IPS-18a (cell line): Measurements from ENCODE around the gene FNDC3A.
"Not testable (repeated sequence)": the region's sequence is repeated elsewhere in the genome, so short reads cannot be mapped to it uniquely, and the experiment has no call there.

Source experiments
- H3K27ac ChIP-seq: one replicate; pipeline ENCODE4 v1.5.1; 2013; ENCODE audit warnings: low read length
- H3K27me3 ChIP-seq: one replicate; pipeline ENCODE4 v1.6.1; 2013; ENCODE audit warnings: mild to moderate bottlenecking, low read length; ENCODE audit not compliant: control insufficient read depth, insufficient read depth
- H3K36me3 ChIP-seq: one replicate; pipeline ENCODE4 v1.6.1; 2013; ENCODE audit warnings: low read depth, low read length; ENCODE audit not compliant: control insufficient read depth
- H3K4me1 ChIP-seq: one replicate; pipeline ENCODE4 v1.6.1; 2013; ENCODE audit warnings: low read depth, low read length; ENCODE audit not compliant: control insufficient read depth
- H3K4me3 ChIP-seq: one replicate; pipeline ENCODE4 v1.5.1; 2013; ENCODE audit warnings: low read length
- H3K9ac ChIP-seq: one replicate; pipeline ENCODE4 v1.6.1; 2013; ENCODE audit warnings: mild to moderate bottlenecking, low read length, moderate library complexity
- H3K9me3 ChIP-seq: one replicate; pipeline ENCODE4 v1.6.1; 2013; ENCODE audit warnings: low read depth, low read length; ENCODE audit not compliant: control insufficient read depth

FNDC3A gene

GRCh38 chr13:48978942-48979601 is 3.4 kb downstream of the FNDC3A start:
- no peaks in the 10 kb centered on the region for H3K36me3 ChIP-seq
- peaks cover 8% of the 10 kb centered on the region for H3K27me3 ChIP-seq
- H3K9me3 ChIP-seq: no peaks in the 10 kb centered on the region
- H3K4me1 ChIP-seq: peaks cover 60% of the 10 kb centered on the region
- peak overlapping the region; percentile 10 for H3K9ac ChIP-seq
- peak overlapping the region; percentile 22 for H3K27ac ChIP-seq
- H3K4me3 ChIP-seq: peak overlapping the region; percentile 97

GRCh38 chr13:48979892-48980291 is 4.2 kb downstream of the FNDC3A start:
- Histone ChIP-seq H3K4me3 (no peak overlapping the region), H3K9ac (no peak overlapping the region), H3K27ac (no peak overlapping the region)

GRCh38 chr13:48983331-48983730 is 7.6 kb downstream of the FNDC3A start:
- Histone ChIP-seq H3K9me3 (no peaks in the 10 kb centered on the region), H3K27ac (no peak overlapping the region), H3K4me3 (no peak overlapping the region), H3K36me3 (no peaks in the 10 kb centered on the region), H3K9ac (no peak overlapping the region), H3K4me1 (peaks cover 39% of the 10 kb centered on the region), H3K27me3 (no peaks in the 10 kb centered on the region)

More at GRCh38 chr13:48979892-48980291, 4.2 kb downstream of the FNDC3A start:
- Histone ChIP-seq H3K4me1 (peaks cover 52% of the 10 kb centered on the region), H3K27me3 (peaks cover 8% of the 10 kb centered on the region), H3K9me3 (no peaks in the 10 kb centered on the region), H3K36me3 (no peaks in the 10 kb centered on the region)

- H3K4me1 ChIP-seq: peaks cover 17% of the 10 kb centered on the region
- H3K27me3 ChIP-seq: no peaks in the 10 kb centered on the region
- no peak overlapping the region for H3K4me3 ChIP-seq
- H3K9ac ChIP-seq: no peak overlapping the region
- H3K27ac ChIP-seq: no peak overlapping the region
- no peaks in the 10 kb centered on the region for H3K9me3 ChIP-seq
- no peaks in the 10 kb centered on the region for H3K36me3 ChIP-seq
Observed at GRCh38 chr13:48985756-48986155, 10.0 kb downstream of the FNDC3A start.

- no peak overlapping the region for H3K27ac ChIP-seq
- H3K9ac ChIP-seq: no peak overlapping the region
- no peak overlapping the region for H3K4me3 ChIP-seq
- no peaks in the 10 kb centered on the region for H3K4me1 ChIP-seq
- no peaks in the 10 kb centered on the region for H3K27me3 ChIP-seq
- H3K36me3 ChIP-seq: no peaks in the 10 kb centered on the region
- no peaks in the 10 kb centered on the region for H3K9me3 ChIP-seq
Observed at GRCh38 chr13:48990900-48991299, 15.2 kb downstream of the FNDC3A start.

- H3K27me3 ChIP-seq: no peaks in the 10 kb centered on the region
- no peak overlapping the region for H3K9ac ChIP-seq
- no peaks in the 10 kb centered on the region for H3K9me3 ChIP-seq
- no peak overlapping the region for H3K4me3 ChIP-seq
- no peak overlapping the region for H3K27ac ChIP-seq
- no peaks in the 10 kb centered on the region for H3K36me3 ChIP-seq
- no peaks in the 10 kb centered on the region for H3K4me1 ChIP-seq
Observed at GRCh38 chr13:48993150-48993549, 17.4 kb downstream of the FNDC3A start.

- Histone ChIP-seq H3K9ac (no peak overlapping the region), H3K4me3 (no peak overlapping the region), H3K4me1 (no peaks in the 10 kb centered on the region), H3K27me3 (no peaks in the 10 kb centered on the region), H3K27ac (no peak overlapping the region), H3K9me3 (peaks cover under 1% of the 10 kb centered on the region), H3K36me3 (no peaks in the 10 kb centered on the region)
Observed at GRCh38 chr13:48994706-48995105, 19.0 kb downstream of the FNDC3A start.

- Histone ChIP-seq H3K36me3 (no peaks in the 10 kb centered on the region), H3K27ac (no peak overlapping the region), H3K4me1 (peaks cover 3% of the 10 kb centered on the region), H3K27me3 (no peaks in the 10 kb centered on the region), H3K9me3 (peaks cover 9% of the 10 kb centered on the region), H3K4me3 (no peak overlapping the region), H3K9ac (no peak overlapping the region)
Observed at GRCh38 chr13:48998641-48999292, 23.1 kb downstream of the FNDC3A start.

GRCh38 chr13:49000247-49000646 is 24.5 kb downstream of the FNDC3A start:
- no peak overlapping the region for H3K4me3 ChIP-seq
- no peak overlapping the region for H3K9ac ChIP-seq
- H3K36me3 ChIP-seq: no peaks in the 10 kb centered on the region
- peaks cover 11% of the 10 kb centered on the region for H3K4me1 ChIP-seq
- H3K27ac ChIP-seq: no peak overlapping the region
- H3K9me3 ChIP-seq: peaks cover 9% of the 10 kb centered on the region
- no peaks in the 10 kb centered on the region for H3K27me3 ChIP-seq

GRCh38 chr13:49018986-49019635 is 43.4 kb downstream of the FNDC3A start:
- peaks cover 28% of the 10 kb centered on the region for H3K4me1 ChIP-seq
- H3K4me3 ChIP-seq, H3K27me3 ChIP-seq, H3K9me3 ChIP-seq, H3K27ac ChIP-seq, H3K9ac ChIP-seq, H3K36me3 ChIP-seq: not testable (repeated sequence)

- Histone ChIP-seq H3K4me3 (no peak overlapping the region), H3K9me3 (no peaks in the 10 kb centered on the region), H3K36me3 (no peaks in the 10 kb centered on the region), H3K27ac (peak overlapping the region; percentile 59), H3K9ac (no peak overlapping the region), H3K4me1 (peaks cover 28% of the 10 kb centered on the region), H3K27me3 (no peaks in the 10 kb centered on the region)
Observed at GRCh38 chr13:49020328-49020727, 44.6 kb downstream of the FNDC3A start.
